Ecto neural progenitor cell (in vitro differentiated cells): Measurements from ENCODE around the gene CDH22.

ENCODE experiments used
- DNase-seq: peaks from one replicate; pipeline ENCODE4 v3.0.0-alpha.2; 2018; ENCODE audit warnings: low spot score

CDH22 gene

DNA sequence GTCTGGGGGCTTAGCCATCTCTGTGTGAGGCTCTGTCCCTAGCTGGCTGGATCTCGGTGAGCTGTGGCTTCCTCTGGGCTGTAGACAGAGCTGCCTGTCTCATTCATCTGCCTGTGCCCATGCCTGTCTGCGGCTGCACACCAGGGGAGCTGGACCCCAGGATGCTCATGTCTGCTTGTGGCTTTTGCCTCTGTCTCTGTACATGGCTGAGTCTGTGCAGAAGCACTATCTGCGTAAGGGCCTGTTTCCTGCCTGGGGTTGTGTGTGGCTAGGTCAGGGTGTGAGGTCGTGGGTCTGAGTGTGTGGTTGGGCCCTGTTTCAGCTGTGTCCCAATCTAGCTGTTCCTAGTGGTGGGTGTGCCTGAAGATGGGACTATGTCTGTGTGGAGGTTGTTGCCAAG, 68.2 kb downstream of the CDH22 start:
- no peak for DNase-seq

DNA sequence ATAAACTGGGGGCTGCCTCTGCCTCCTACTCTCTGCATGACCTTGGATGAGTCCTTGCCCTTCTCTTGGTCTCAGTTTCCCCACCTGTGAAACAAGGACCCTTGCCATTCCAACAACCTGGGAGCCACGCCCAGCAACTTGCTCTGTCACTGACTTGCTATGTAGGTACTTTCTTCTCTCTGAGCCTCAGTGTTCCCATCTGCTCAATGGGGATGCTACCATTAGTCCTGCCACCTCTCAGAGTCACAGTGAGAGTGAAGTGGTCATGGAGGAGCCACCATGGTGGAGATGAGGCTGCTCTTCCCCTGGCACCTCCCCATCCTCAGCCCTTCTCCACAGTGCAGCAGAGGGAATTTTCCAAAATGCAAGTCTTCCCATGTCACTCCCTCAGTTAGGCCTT, 70.6 kb downstream of the CDH22 start:
- DNase-seq: no peak

GRCh38 chr20:46237227-46237626, 71.1 kb downstream of the CDH22 start:
- peak; percentile 71 for DNase-seq

DNA sequence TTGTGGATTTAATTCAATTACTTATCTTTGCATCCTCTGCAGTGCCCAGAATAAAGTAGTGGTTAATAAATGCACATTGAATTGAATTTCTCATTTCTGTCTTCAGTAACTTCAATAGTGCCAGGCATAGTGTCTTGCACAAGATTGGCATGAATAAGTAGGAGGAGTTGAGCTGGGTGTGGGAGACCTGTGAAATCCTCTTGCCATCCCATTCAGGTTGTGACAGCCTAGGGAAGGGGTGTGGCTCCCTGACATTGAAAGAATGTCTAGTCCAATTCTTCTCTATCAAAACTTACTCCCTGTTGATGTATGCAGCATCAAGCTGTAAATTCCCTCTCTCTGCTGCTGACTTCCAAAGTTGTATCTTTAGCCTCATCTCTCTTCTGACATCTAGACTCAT, 73.2 kb downstream of the CDH22 start:
- DNase-seq: no peak

DNA sequence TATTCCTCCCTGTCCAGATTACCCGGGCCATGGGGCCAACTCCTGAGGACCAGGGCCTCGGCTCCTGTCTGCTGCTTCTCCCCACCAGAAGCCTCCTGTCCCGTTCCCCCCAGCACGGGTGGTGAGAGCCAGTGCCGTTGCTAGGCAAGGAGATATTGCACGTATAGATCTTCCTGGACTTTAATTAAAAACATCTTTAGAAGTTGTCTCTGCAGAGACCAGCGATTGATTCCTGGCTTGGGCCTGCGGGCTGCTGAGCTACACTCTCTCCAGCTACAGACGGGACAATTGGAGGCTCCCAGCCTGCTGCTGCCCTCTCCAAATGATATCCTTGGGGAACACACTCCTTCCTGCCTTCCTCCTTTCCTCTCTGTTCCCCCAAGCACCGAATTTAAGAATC, 74.6 kb downstream of the CDH22 start:
- DNase-seq: no peak

DNA sequence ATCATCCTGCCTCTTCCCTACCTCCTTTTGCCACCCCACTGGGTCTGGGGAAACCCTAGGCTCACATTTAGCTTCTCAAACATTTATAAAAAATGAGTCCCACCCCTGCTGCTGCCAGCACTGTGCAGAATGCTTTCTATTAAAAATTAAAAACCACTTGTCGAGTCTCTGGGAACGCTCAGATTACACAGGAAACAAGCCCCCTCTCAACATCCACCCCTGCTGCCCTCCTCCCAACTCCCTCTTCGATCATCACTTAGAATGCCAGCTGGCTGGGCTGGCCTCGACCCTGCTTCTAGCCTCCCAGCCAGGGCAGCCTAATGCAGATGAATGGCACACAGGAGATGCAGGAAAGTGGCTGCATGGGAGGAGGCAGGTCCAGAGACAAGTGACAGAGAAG, 75.8 kb downstream of the CDH22 start:
- DNase-seq: no peak

DNA sequence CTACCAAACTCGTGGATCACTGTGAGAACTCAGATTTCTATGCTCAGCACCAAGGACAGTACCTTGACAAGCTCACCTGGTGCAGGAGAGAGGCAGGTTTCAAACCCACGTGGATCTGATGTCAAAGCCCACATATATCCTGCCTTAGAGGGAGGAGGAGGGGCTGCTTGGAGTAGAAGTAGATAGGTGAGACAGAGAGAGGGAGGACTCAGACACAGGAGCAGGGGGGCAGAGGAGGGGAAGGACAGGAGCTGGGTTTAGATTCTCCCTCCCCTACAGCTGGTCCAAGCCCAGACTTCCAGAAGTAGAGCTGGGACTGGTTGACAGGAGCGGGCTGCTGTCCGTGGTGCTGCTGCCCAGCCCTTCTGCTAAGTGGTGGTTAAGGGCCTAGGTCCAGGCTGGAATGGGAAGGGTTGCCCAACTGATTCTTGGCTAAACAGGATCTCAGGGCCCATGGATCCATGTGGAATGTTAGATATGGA, 77.5 kb downstream of the CDH22 start:
- DNase-seq: peak; percentile 81

DNA sequence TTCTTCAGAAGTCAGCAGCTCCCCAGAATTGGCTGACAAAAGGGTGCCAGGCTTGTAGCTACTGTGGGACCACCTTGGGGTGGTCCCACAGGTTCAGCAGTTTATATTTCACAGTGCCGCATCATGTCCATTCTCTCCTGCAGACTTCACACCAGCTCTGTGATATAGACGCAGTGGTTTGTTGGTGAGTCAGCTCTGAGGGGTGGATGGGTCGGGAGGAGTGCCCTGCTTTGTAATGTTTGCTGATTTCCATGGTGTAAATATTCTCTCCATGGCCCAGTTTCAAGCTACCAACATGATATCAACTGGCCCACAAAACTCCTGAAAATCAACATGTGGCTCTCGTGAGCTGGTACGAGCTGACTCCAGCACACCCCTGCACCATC, 78.2 kb downstream of the CDH22 start:
- no peak for DNase-seq

- no peak for DNase-seq
Measured at GRCh38 chr20:46229478-46230105, 78.7 kb downstream of the CDH22 start.

GRCh38 chr20:46228670-46229069, 79.6 kb downstream of the CDH22 start:
- DNase-seq: no peak

DNA sequence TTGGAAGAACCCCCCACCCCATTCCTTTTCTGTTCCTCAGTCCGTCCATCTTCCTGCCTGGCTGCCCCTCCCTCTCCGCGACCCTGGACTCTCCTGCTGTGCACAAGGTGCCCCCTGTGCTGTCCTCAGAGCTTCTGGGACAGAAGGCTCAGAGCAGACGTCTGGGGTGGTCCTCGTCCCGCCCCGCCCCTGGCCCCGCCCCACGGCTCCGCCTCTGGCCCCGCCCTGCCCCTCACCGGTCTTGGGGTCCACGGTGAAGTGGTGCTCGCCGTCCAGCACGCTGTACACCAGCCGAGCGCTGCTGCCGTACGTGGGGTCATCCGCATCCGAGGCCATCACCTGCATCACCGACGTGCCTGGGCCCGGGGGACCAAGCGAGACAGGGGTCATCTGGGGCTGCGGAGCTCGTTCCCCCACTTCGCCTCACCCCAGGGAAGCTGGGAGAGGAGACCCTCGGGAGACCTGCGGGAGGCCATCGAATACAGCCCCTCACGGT, 81.0 kb downstream of the CDH22 start:
- DNase-seq: no peak

- no peak for DNase-seq
Measured at GRCh38 chr20:46226602-46227001, 81.7 kb downstream of the CDH22 start.

DNA sequence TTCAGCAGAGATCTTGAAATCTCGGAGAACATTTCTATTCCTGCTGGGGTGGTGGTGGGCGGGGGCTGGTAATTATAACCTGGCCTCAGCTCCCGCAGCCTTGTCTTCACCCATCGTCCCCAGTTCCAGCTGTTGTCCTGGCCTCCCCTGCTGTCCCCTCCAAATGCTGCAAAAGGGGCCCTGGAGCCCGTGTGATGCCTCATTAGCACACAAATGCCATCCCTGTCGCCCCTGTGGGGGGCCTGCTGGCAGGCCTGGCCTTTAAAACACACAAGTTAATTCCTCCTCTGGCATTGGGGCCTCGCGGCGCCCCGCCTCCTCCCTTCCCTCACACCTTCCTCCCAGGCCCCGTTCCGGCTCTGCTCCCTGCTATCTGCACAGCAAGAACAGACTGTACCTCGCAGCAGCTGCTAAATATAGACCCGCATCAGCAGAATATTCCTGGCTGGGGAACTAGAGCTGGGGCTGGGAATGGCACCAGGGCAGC, 85.7 kb downstream of the CDH22 start:
- no peak for DNase-seq

- no peak for DNase-seq
Measured at GRCh38 chr20:46221256-46221833, 87.0 kb downstream of the CDH22 start.

- DNase-seq: peak; percentile 91
Measured at GRCh38 chr20:46220455-46221207, 87.7 kb downstream of the CDH22 start.

DNA sequence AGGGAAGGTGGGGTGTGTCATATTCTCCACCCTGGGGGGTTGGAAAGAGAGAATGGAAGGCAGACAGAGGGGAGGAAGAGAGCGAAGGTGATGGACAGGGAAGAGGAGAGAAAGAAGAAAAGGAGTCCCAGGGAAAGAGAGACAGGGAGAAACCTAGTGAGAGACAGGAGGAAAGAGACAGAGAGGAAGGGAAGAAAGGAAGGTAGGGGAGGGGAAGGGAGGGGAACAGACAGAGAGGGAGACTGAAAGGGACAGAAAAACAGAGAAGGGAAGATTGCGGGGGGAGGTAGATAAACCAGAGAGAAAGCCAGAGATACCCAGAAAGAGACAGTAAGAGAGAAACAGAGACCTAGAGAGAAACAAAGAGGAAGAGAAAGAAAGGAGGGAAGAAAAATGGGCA, 88.4 kb downstream of the CDH22 start:
- no peak for DNase-seq

GRCh38 chr20:46219190-46219589, 89.1 kb downstream of the CDH22 start:
- no peak for DNase-seq

GRCh38 chr20:46218656-46219055, 89.6 kb downstream of the CDH22 start:
- DNase-seq: no peak

- DNase-seq: no peak
Measured at GRCh38 chr20:46217583-46217982, 90.7 kb downstream of the CDH22 start.

DNA sequence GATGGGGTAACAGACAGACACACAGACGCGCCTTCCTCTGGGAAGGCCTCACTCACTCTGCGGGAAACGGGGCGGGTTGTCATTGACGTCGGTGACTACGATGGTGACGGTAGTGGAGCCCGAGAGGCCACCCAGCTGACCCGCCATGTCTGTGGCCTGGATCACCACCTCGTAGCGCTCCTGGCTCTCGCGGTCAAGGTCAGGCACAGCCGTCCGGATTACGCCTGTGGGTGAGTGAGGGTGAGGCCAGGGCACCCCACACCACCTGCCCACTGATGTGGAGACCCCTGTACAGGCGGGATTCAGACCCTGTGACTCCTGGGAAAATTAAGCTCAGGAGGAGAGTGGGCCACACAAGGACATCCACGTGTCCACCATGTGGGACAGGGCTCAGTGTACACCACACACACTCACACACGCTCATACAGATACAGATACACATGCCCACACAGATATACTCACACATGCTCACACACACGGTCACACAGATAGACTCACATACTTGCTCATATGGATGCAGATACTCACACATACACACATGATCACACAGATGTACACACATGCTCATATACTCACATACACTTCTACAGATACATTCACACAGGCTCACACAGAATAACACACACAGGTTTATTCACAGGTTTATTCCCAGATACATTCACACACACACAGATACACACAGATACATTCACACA, 91.4 kb downstream of the CDH22 start:
- no peak for DNase-seq

DNA sequence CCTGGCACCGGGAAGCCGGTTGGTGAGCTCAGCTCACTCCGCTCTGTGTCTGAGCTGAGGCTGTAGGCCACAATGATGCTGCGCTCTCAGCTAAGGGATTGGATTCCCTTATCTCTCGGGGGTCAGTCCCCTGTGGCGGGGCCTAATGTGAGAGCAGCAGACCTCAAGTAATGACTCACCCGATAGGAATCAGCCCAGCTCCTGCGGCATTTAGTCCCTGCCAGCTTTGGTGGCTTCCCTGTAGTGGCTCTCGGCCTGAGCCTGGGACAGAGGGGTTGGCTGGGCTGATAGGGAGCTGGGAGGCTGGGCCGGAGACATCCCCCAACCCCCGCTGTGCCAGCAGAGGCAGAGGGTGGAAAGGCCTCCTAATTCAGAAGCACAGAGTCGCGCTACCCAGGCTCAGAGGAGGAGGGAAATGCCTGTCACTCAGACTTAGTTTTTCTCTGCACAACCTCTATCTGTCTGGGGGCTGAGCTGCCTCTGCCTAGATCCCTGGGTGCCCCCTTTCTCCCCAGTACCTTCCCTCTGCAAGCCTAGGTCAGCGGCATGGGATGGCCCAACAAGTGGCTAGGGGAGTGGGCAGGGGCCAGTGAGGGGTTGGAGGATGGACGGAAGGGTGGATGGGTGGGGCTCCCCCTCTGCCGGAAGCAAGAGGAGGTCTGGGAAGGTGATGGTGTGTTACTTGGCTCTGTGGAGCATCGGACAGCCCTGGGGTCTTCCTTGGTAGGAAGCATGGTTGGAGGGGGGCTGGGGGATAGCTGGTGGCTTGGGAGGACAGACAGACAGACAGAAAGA, 92.2 kb downstream of the CDH22 start:
- DNase-seq: peak; percentile 84
